Measurements from ENCODE around the gene PRPH2. TPM values are rescaled to one million over a fixed set of nuclear protein-coding genes. Genes with fewer than 3 reads are reported as not detected.

The PRPH2 gene
- total RNA-seq (2022; extraction: Qiagen RNA extraction; ENCODE audit: low read depth): not detected in 5 replicates

GRCh38 chr6:42722497-42722896 lies at the start of gene PRPH2:
Gene PRPH2 (minus strand): TSS chr6:42722597. CDS start chr6:42722334, 263 bp downstream.

GRCh38 chr6:42745640-42746462 lies 23.5 kb upstream of the PRPH2 start, which contains the start of gene TBCC:
Gene TBCC (minus strand): TSS chr6:42746103. CDS start chr6:42746073, 30 bp downstream.

Other genes with a start within 250 kb of the PRPH2 start
- 5.7 to 8.5 TPM (median 7.8 TPM) in 5 replicates for gene UBR2, start 158.6 kb downstream of the PRPH2 start, total RNA-seq (2022; extraction: Qiagen RNA extraction; ENCODE audit: low read depth)
- gene TBCC, start 23.5 kb upstream of the PRPH2 start, total RNA-seq (2022; extraction: Qiagen RNA extraction; ENCODE audit: low read depth): 15.5 to 19.3 TPM (median 17.0 TPM) in 5 replicates
- 2.8 to 4.1 TPM (median 3.8 TPM) in 5 replicates for gene BICRAL, start 59.5 kb upstream of the PRPH2 start, total RNA-seq (2022; extraction: Qiagen RNA extraction; ENCODE audit: low read depth)
- gene RPL7L1, start 157.0 kb upstream of the PRPH2 start, total RNA-seq (2022; extraction: Qiagen RNA extraction; ENCODE audit: low read depth): 73.7 to 96.5 TPM (median 78.0 TPM) in 5 replicates
- not detected in 5 replicates for gene PTCRA, start 193.5 kb upstream of the PRPH2 start, total RNA-seq (2022; extraction: Qiagen RNA extraction; ENCODE audit: low read depth)
- gene CNPY3, start 206.9 kb upstream of the PRPH2 start, total RNA-seq (2022; extraction: Qiagen RNA extraction; ENCODE audit: low read depth): 38.7 to 45.4 TPM (median 43.4 TPM) in 5 replicates
- gene GNMT, start 238.2 kb upstream of the PRPH2 start, total RNA-seq (2022; extraction: Qiagen RNA extraction; ENCODE audit: low read depth): 0.09 to 0.19 TPM (median 0.14 TPM) in 4 of 5 replicates, not detected in the other

All from A549 treated with DMSO at 1 μM for 4 hours (cell line).